ENCODE measurements around the gene TLE2. TPM values are rescaled to one million over a fixed set of nuclear protein-coding genes. Genes with fewer than 3 reads are reported as not detected.
"Not testable (repeated sequence)": the region's sequence is repeated elsewhere in the genome, so short reads cannot be mapped to it uniquely, and the experiment has no call there.

TLE2 gene
- total and polyA plus RNA-seq, 2 experiments from 2014 or later, result 36.2 to 71.1 TPM

DNA sequence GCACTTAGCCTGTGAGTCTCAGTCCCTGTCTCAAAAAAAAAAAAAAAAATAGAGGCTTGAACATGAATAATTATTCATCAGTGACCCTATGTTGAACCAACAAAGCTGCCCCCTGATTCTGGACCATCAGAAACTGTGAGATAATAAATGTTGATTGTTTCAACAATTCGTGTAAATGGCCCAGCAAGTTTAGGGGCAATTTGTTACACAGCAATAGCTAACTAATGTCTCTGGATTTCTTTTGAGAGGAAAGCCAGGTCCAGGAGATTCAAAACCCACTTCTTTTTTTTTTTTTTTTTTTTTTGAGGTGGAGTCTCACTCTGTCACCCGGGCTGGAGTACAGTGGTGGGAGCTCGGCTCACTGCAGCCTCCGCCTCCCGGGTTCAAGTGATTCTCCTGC is 64.2 kb downstream of the TLE2 start:
- TF ChIP-seq, protein P1, sequence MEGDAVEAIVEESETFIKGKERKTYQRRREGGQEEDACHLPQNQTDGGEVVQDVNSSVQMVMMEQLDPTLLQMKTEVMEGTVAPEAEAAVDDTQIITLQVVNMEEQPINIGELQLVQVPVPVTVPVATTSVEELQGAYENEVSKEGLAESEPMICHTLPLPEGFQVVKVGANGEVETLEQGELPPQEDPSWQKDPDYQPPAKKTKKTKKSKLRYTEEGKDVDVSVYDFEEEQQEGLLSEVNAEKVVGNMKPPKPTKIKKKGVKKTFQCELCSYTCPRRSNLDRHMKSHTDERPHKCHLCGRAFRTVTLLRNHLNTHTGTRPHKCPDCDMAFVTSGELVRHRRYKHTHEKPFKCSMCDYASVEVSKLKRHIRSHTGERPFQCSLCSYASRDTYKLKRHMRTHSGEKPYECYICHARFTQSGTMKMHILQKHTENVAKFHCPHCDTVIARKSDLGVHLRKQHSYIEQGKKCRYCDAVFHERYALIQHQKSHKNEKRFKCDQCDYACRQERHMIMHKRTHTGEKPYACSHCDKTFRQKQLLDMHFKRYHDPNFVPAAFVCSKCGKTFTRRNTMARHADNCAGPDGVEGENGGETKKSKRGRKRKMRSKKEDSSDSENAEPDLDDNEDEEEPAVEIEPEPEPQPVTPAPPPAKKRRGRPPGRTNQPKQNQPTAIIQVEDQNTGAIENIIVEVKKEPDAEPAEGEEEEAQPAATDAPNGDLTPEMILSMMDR (IDR thresholded peaks at IDR 0.05; ENCODE audit: poor library complexity), result no peak
- TF ChIP-seq EZH2 (IDR thresholded peaks at IDR 0.05; ENCODE audit: borderline replicate concordance) (no peak), EZH2phosphoT487 (IDR thresholded peaks at IDR 0.05; ENCODE audit: low read depth, severe bottlenecking, unreplicated experiment) (no peak)
- Histone ChIP-seq H3K4me1 (ENCODE audit: insufficient read depth) (peaks cover 11% of the 10 kb centered on the region), H3K4me2 (no peak overlapping the region), H3K9me3 (ENCODE audit: low read depth) (no peaks in the 10 kb centered on the region), H3K27me3 (no peaks in the 10 kb centered on the region), H3K79me2 (no peaks in the 10 kb centered on the region), H3K4me3 (no peak overlapping the region), H3K36me3 (replicated peaks; ENCODE audit: insufficient read depth, low read depth) (no peaks in the 10 kb centered on the region), H3K27ac (no peak overlapping the region), H4K20me1 (ENCODE audit: insufficient read depth, poor library complexity, severe bottlenecking) (no peaks in the 10 kb centered on the region), H3K9me2 (replicated peaks; ENCODE audit: insufficient read depth) (no peaks in the 10 kb centered on the region), H2AFZ (no peak overlapping the region)
- no peak for DNase-seq (ENCODE audit: low spot score)
- 91% methylated on average over 5 of the region's 5 CpGs for WGBS (ENCODE audit: low lambda C conversion rate, missing lambda C conversion rate)

DNA sequence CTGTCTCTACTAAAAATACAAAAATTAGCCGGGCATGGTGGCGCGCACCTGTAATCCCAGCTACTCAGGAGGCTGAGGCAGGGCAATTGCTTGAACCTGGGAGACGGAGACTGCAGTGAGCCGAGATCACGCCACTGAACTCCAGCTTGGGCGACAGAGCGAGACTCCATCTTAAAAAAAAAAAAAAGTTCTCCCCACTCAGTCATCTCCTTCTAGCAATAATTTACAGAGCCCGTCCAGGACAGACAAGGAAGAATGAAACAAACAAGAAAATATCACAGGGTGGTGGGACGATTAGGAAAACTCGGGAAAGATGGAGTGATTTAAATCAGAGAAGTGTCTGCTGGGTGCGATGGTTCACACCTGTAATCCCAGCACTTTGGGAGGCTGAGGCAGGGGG is 65.4 kb downstream of the TLE2 start:
- not testable (repeated sequence) for H3K4me2 ChIP-seq; H3K9me3 ChIP-seq (ENCODE audit: low read depth); H4K20me1 ChIP-seq (ENCODE audit: insufficient read depth, poor library complexity, severe bottlenecking); H3K27me3 ChIP-seq; H3K4me1 ChIP-seq (ENCODE audit: insufficient read depth); H3K79me2 ChIP-seq; H3K27ac ChIP-seq; H2AFZ ChIP-seq; H3K4me3 ChIP-seq; H3K9me2 ChIP-seq (replicated peaks; ENCODE audit: insufficient read depth); H3K36me3 ChIP-seq (replicated peaks; ENCODE audit: insufficient read depth, low read depth); DNase-seq (ENCODE audit: low spot score)
- WGBS (ENCODE audit: low lambda C conversion rate, missing lambda C conversion rate), result 88% methylated on average over 12 of the region's 12 CpGs

DNA sequence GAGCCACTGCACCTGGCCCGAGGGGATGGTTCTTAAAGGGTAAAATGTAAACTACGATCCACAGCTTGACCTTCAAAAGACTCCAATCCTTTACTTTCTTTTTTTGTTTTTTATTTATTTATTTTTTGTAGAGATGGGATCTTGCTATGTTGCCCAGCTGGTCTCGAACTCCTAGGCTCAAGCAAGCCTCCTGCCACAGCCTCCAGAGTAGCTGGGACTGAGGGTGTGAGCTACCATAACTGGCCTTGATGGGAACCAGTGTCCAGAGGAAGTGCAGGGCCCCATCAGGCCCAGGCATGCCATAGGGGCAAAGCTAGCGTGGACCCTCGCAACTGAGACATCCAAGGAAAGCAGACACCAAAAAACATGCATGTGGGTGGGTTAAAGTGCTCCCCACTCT is 66.0 kb downstream of the TLE2 start:
- Histone ChIP-seq H3K79me2 (no peaks in the 10 kb centered on the region), H4K20me1 (ENCODE audit: insufficient read depth, poor library complexity, severe bottlenecking) (no peaks in the 10 kb centered on the region), H3K4me1 (ENCODE audit: insufficient read depth) (no peaks in the 10 kb centered on the region), H3K4me3 (no peak overlapping the region), H3K36me3 (replicated peaks; ENCODE audit: insufficient read depth, low read depth) (no peaks in the 10 kb centered on the region), H3K9me2 (replicated peaks; ENCODE audit: insufficient read depth) (no peaks in the 10 kb centered on the region), H3K27me3 (no peaks in the 10 kb centered on the region), H3K4me2 (no peak overlapping the region), H2AFZ (no peak overlapping the region), H3K9me3 (ENCODE audit: low read depth) (no peaks in the 10 kb centered on the region), H3K27ac (no peak overlapping the region)
- DNase-seq (ENCODE audit: low spot score), result no peak
- TF ChIP-seq EZH2 (IDR thresholded peaks at IDR 0.05; ENCODE audit: borderline replicate concordance) (no peak), EZH2phosphoT487 (IDR thresholded peaks at IDR 0.05; ENCODE audit: low read depth, severe bottlenecking, unreplicated experiment) (no peak)
- TF ChIP-seq, protein P1 (IDR thresholded peaks at IDR 0.05; ENCODE audit: poor library complexity), result no peak
- WGBS (ENCODE audit: low lambda C conversion rate, missing lambda C conversion rate), result 87% methylated on average over 5 of the region's 5 CpGs

DNA sequence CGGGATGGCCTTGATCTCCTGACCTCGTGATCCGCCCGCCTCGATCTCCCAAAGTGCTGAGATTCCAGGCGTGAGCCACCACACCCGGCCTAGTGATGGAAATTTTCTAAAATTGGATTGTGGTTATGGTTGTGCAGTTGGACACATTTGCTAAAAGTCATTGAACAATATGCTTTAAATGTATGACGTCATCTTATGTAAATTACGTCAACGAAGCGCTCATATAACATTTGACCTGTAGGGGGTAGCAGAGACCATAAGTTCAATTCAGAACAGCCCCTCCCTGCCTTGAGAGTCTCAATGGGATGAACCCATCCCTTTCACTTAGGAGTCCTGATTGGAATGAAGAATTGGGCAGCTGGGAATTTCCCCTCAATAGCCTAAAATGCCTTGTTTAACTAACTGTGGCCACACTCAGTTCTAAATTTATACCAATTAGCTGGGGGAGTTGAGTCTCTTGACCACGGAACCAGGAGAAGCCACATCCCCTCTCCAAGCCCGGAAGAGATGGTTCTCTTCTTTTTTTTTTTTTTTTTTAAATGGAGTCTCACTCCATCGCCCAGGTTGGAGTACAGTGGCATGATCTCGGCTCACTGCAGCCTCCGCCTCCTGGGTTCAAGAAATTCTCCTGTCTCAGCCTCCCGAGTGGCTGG is 66.9 kb downstream of the TLE2 start:
- H3K4me1 ChIP-seq (ENCODE audit: insufficient read depth), result no peaks in the 10 kb centered on the region
- no peak overlapping the region for H3K4me3 ChIP-seq
- no peak overlapping the region for H3K4me2 ChIP-seq
- TF ChIP-seq EZH2 (IDR thresholded peaks at IDR 0.05; ENCODE audit: borderline replicate concordance) (no peak), EZH2phosphoT487 (IDR thresholded peaks at IDR 0.05; ENCODE audit: low read depth, severe bottlenecking, unreplicated experiment) (no peak)
- TF ChIP-seq, protein P1 (IDR thresholded peaks at IDR 0.05; ENCODE audit: poor library complexity), result peak; percentile 85
- no peak overlapping the region for H3K27ac ChIP-seq
- no peaks in the 10 kb centered on the region for H4K20me1 ChIP-seq (ENCODE audit: insufficient read depth, poor library complexity, severe bottlenecking)
- DNase-seq (ENCODE audit: low spot score), result peak; percentile 93
- H3K27me3 ChIP-seq, result no peaks in the 10 kb centered on the region
- H3K79me2 ChIP-seq, result no peaks in the 10 kb centered on the region
- H3K9me2 ChIP-seq (replicated peaks; ENCODE audit: insufficient read depth), result no peaks in the 10 kb centered on the region
- H3K36me3 ChIP-seq (replicated peaks; ENCODE audit: insufficient read depth, low read depth), result no peaks in the 10 kb centered on the region
- no peaks in the 10 kb centered on the region for H3K9me3 ChIP-seq (ENCODE audit: low read depth)
- no peak overlapping the region for H2AFZ ChIP-seq
- 51% methylated on average over 17 of the region's 17 CpGs for WGBS (ENCODE audit: low lambda C conversion rate, missing lambda C conversion rate)
